ENCODE measurements around the gene CROCC2. TPM values are rescaled to one million over a fixed set of nuclear protein-coding genes. Genes with fewer than 3 reads are reported as not detected.

The CROCC2 gene
- total and polyA plus RNA-seq, 2 of the 13 experiments (the other 11 are each of a cell fraction or from before 2014, with no cell fraction given), result not detected

- TF ChIP-seq ZNF260 (CRISPR knock-in tag; IDR thresholded peaks at IDR 0.05; ENCODE audit: borderline replicate concordance, low read depth) (no peak), ZNF468 (CRISPR knock-in tag; IDR thresholded peaks at IDR 0.05) (no peak), ZNF18 (CRISPR knock-in tag; IDR thresholded peaks at IDR 0.05; ENCODE audit: insufficient replicate concordance) (no peak), ARID2 (CRISPR knock-in tag; IDR thresholded peaks at IDR 0.05; ENCODE audit: borderline replicate concordance) (peak; percentile 48; the same call in 1 of the 2 replicates), ZNF720 (CRISPR knock-in tag; IDR thresholded peaks at IDR 0.05) (no peak), HNRNPUL1 (IDR thresholded peaks at IDR 0.05; ENCODE audit: low read depth, low read length) (no peak), TCF7 (IDR thresholded peaks at IDR 0.05; ENCODE audit: low read depth) (no peak), RXRA (CRISPR knock-in tag; IDR thresholded peaks at IDR 0.05) (no peak), ZNF446 (CRISPR knock-in tag; IDR thresholded peaks at IDR 0.05) (no peak), ZMAT5 (CRISPR knock-in tag; IDR thresholded peaks at IDR 0.05; ENCODE audit: borderline replicate concordance, low read depth) (no peak)
- TF ChIP-seq, protein P1, sequence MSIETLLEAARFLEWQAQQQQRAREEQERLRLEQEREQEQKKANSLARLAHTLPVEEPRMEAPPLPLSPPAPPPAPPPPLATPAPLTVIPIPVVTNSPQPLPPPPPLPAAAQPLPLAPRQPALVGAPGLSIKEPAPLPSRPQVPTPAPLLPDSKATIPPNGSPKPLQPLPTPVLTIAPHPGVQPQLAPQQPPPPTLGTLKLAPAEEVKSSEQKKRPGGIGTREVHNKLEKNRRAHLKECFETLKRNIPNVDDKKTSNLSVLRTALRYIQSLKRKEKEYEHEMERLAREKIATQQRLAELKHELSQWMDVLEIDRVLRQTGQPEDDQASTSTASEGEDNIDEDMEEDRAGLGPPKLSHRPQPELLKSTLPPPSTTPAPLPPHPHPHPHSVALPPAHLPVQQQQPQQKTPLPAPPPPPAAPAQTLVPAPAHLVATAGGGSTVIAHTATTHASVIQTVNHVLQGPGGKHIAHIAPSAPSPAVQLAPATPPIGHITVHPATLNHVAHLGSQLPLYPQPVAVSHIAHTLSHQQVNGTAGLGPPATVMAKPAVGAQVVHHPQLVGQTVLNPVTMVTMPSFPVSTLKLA (IDR thresholded peaks at IDR 0.05), result no peak
Measured at GRCh38 chr2:240898731-240899467, 7.2 kb upstream of the CROCC2 start (continued).

All from HepG2 (cell line).